H1 (cell line): Measurements from ENCODE around the gene CUEDC1. TPM values are rescaled to one million over a fixed set of nuclear protein-coding genes. Genes with fewer than 3 reads are reported as not detected.

ENCODE experiments used
- CTCF ChIA-PET: fragments of 300-600 bp; sonication (Branson Sonifier 250); formaldehyde crosslinking; loops from one replicate; lab custom pipeline; 2021; ENCODE audit not compliant: partially characterized antibody; lab: Charles Lee
- POLR2A ChIA-PET: fragments of 300-600 bp; sonication (Branson Sonifier 250); formaldehyde crosslinking; loops from one replicate; lab custom pipeline; 2021; ENCODE audit warnings: inconsistent platforms; ENCODE audit not compliant: partially characterized antibody; lab: Charles Lee
- DNase-seq, 2 experiments: peaks; one replicate each; pipeline versions ENCODE4 v3.0.0 to v3.0.0-alpha.2; 2010 to 2022; ENCODE audit warnings: low spot score in 2 of 2, low read depth in 1 of 2, mixed read lengths in 1 of 2
- FAIRE-seq: peaks from 2 replicates; lab custom pipeline; 2011; peaks lifted over from hg19 to GRCh38; lab: Jason Lieb, UNC
- H2AFZ ChIP-seq: 2 replicates; pipeline ENCODE4 v1.8.1; 2012; ENCODE audit warnings: low read length, inconsistent platforms
- H2AK5ac ChIP-seq: 2 replicates; pipeline ENCODE4 v1.6.1; 2013; ENCODE audit warnings: low read depth, low read length
- H2BK120ac ChIP-seq: replicated peaks from 2 replicates; pipeline ENCODE3; 2013; ENCODE audit warnings: low read depth, low read length, inconsistent platforms
- H2BK12ac ChIP-seq: 2 replicates; pipeline ENCODE4 v1.6.1; 2013; ENCODE audit warnings: low read depth, low read length
- H2BK15ac ChIP-seq: 2 replicates; pipeline ENCODE4 v1.6.1; 2013; ENCODE audit warnings: low read length
- H2BK20ac ChIP-seq: 2 replicates; pipeline ENCODE4 v1.6.1; 2013; ENCODE audit warnings: low read length
- H2BK5ac ChIP-seq: 2 replicates; pipeline ENCODE4 v1.6.1; 2013; ENCODE audit warnings: low read depth, low read length
- H3K14ac ChIP-seq: 2 replicates; pipeline ENCODE4 v1.6.1; 2013; ENCODE audit warnings: inconsistent platforms; ENCODE audit not compliant: insufficient read length
- H3K18ac ChIP-seq: 2 replicates; pipeline ENCODE4 v1.6.1; 2013; ENCODE audit warnings: low read length; ENCODE audit errors: extremely low read depth
- H3K23ac ChIP-seq: 2 replicates; pipeline ENCODE4 v1.6.1; 2013; ENCODE audit warnings: inconsistent platforms; ENCODE audit not compliant: insufficient read length
- H3K23me2 ChIP-seq: 2 replicates; pipeline ENCODE4 v1.6.1; 2013; ENCODE audit warnings: low read depth, low read length
- H3K27ac ChIP-seq: 2 replicates; pipeline ENCODE4 v1.6.1; 2011; ENCODE audit warnings: low read depth, low read length, inconsistent platforms
- H3K27me3 ChIP-seq, 4 experiments: replicated peaks in 1 of 4; 1 replicate in 1 of 4; 2 replicates in 3 of 4; pipeline versions ENCODE4 v1.6.1 to v1.8.1; 2011 to 2013; ENCODE audit warnings: low read length in 3 of 4, mild to moderate bottlenecking in 3 of 4, inconsistent platforms in 2 of 4, mixed read lengths in 2 of 4, moderate library complexity in 1 of 4; ENCODE audit not compliant: control insufficient read depth in 3 of 4, insufficient read depth in 3 of 4; ENCODE audit errors: extremely low read depth in 1 of 4
- H3K36me3 ChIP-seq, 4 experiments: 2 replicates each; pipeline versions ENCODE4 v1.6.1 to v1.8.1; 2011 to 2013; ENCODE audit warnings: mild to moderate bottlenecking in 4 of 4, low read length in 3 of 4, moderate library complexity in 2 of 4, control low read depth in 1 of 4, inconsistent platforms in 1 of 4; ENCODE audit not compliant: insufficient read depth in 4 of 4, control insufficient read depth in 2 of 4
- H3K4ac ChIP-seq: replicated peaks from 2 replicates; pipeline ENCODE3; 2013; ENCODE audit warnings: low read length, low read depth, mixed read lengths, inconsistent platforms; ENCODE audit not compliant: insufficient read length
- H3K4me1 ChIP-seq, 4 experiments: replicated peaks in 1 of 4; 1 replicate in 1 of 4; 2 replicates in 3 of 4; pipeline versions ENCODE4 v1.6.1 to v1.8.1; 2011 to 2013; ENCODE audit warnings: low read length in 3 of 4, inconsistent platforms in 2 of 4, mixed read lengths in 1 of 4; ENCODE audit not compliant: insufficient read depth in 4 of 4, control insufficient read depth in 3 of 4
- H3K4me2 ChIP-seq, 2 experiments: 2 replicates each; pipeline versions ENCODE4 v1.6.1 to v1.8.1; 2011 to 2013; ENCODE audit warnings: low read depth in 2 of 2, low read length in 2 of 2, control low read depth in 1 of 2, inconsistent platforms in 1 of 2, mild to moderate bottlenecking in 1 of 2; ENCODE audit not compliant: insufficient read depth in 1 of 2
- H3K4me3 ChIP-seq, 4 experiments: fragments of 200-600, 300-600 bp in 1 of 4; sonication (generic), shearing (Covaris generic), sonication (Bioruptor Twin) in 1 of 4; 2 replicates each; pipeline versions ENCODE4 v1.5.1 to v1.8.1; 2011 to 2016; ENCODE audit warnings: low read length in 4 of 4, low read depth in 3 of 4, control low read depth in 2 of 4, inconsistent platforms in 2 of 4, mild to moderate bottlenecking in 2 of 4, mixed read lengths in 1 of 4, moderate library complexity in 1 of 4; ENCODE audit not compliant: insufficient read depth in 2 of 4; ENCODE audit errors: extremely low read depth in 1 of 4
- H3K56ac ChIP-seq: replicated peaks from 2 replicates; pipeline ENCODE3; 2013; ENCODE audit warnings: low read depth, mild to moderate bottlenecking, mixed read lengths, low read length, inconsistent platforms; ENCODE audit not compliant: insufficient read length
- H3K79me1 ChIP-seq: 2 replicates; pipeline ENCODE4 v1.6.1; 2013; ENCODE audit warnings: low read depth, low read length, control low read depth
- H3K79me2 ChIP-seq, 2 experiments: 2 replicates each; pipeline versions ENCODE4 v1.6.1 to v1.8.1; 2012 to 2013; ENCODE audit warnings: low read length in 2 of 2, mild to moderate bottlenecking in 2 of 2, inconsistent platforms in 1 of 2; ENCODE audit not compliant: insufficient read depth in 2 of 2, control insufficient read depth in 1 of 2
- H3K9ac ChIP-seq, 4 experiments: replicated peaks in 1 of 4; 1 replicate in 1 of 4; 2 replicates in 3 of 4; pipeline versions ENCODE4 v1.6.1 to v1.8.1; 2011 to 2013; ENCODE audit warnings: low read depth in 3 of 4, low read length in 3 of 4, control low read depth in 2 of 4, mild to moderate bottlenecking in 2 of 4, moderate library complexity in 2 of 4, inconsistent platforms in 1 of 4; ENCODE audit errors: extremely low read depth in 1 of 4
- H3K9me3 ChIP-seq, 2 experiments: 2 replicates each; pipeline versions ENCODE4 v1.6.1 to v1.8.1; 2012 to 2013; ENCODE audit warnings: mild to moderate bottlenecking in 2 of 2, moderate library complexity in 2 of 2, control low read depth in 1 of 2, inconsistent platforms in 1 of 2, low read depth in 1 of 2, low read length in 1 of 2, mixed read lengths in 1 of 2; ENCODE audit not compliant: insufficient read depth in 2 of 2
- H4K20me1 ChIP-seq, 2 experiments: replicated peaks in 1 of 2; 2 replicates each; pipeline versions ENCODE3 to v1.8.1; 2011 to 2013; ENCODE audit warnings: inconsistent platforms in 2 of 2, low read length in 2 of 2, mild to moderate bottlenecking in 1 of 2; ENCODE audit not compliant: insufficient read depth in 2 of 2, control insufficient read depth in 1 of 2
- H4K5ac ChIP-seq: 2 replicates; pipeline ENCODE4 v1.6.1; 2013; ENCODE audit warnings: low read length, low read depth, mixed read lengths, inconsistent platforms; ENCODE audit not compliant: insufficient read length
- H4K8ac ChIP-seq: 2 replicates; pipeline ENCODE4 v1.8.0; 2013; ENCODE audit warnings: mild to moderate bottlenecking, moderate library complexity, low read length, inconsistent platforms; ENCODE audit not compliant: insufficient read depth; ENCODE audit errors: extremely low read depth
- H4K91ac ChIP-seq: replicated peaks from 2 replicates; pipeline ENCODE3; 2013; ENCODE audit warnings: low read length, mixed read lengths, inconsistent platforms; ENCODE audit not compliant: insufficient read length
- ASH2L ChIP-seq: fragments of 200-600, 300-600 bp; sonication (generic); IDR thresholded peaks from one replicate; pipeline ENCODE4 v1.7.1; 2017; ENCODE audit warnings: low read length
- CEBPB ChIP-seq: IDR thresholded peaks from 2 replicates; pipeline ENCODE4 v1.6.1; 2012; ENCODE audit warnings: low read depth, low read length
- SUZ12 ChIP-seq: fragments of 200-600 bp; sonication (generic); IDR thresholded peaks from 2 replicates; pipeline ENCODE4 v1.6.1; 2012; ENCODE audit warnings: mild to moderate bottlenecking, inconsistent platforms, low read length, moderate library complexity, mixed read lengths
- WGBS, 2 experiments: shearing (Covaris generic) in 1 of 2; methylation state at CpG; one replicate each; pipeline versions ENCODE4 v1.1.6 to v1.1.7; 2013 to 2015; ENCODE audit warnings: low lambda C conversion rate in 2 of 2, mixed read lengths in 2 of 2, inconsistent platforms in 1 of 2, low coverage in 1 of 2, missing lambda C conversion rate in 1 of 2; ENCODE audit not compliant: insufficient replicate concordance in 2 of 2, insufficient coverage in 1 of 2, insufficient read length in 1 of 2; ENCODE audit errors: extremely low coverage in 1 of 2, missing lambda C conversion rate in 1 of 2; 5-methylcytosine and 5-hydroxymethylcytosine counted together
- polyA plus RNA-seq, 7 experiments: library from polyadenylated mRNA; depleted of rRNA in 3 of 7; stranded (reverse) in 5 of 7; unstranded in 2 of 7; fragments of >200 nt in 5 of 7; fragments of 200-250 nt in 2 of 7; gene quantifications; 1 replicate in 5 of 7; 2 replicates in 1 of 7; 4 replicates in 1 of 7; pipeline versions ENCODE4 v1.2.1 to v1.2.3, GENCODE V29; 2011 to 2013; ENCODE audit warnings: missing spikeins in 2 of 7, mixed read lengths in 2 of 7
- total RNA-seq: library from RNA; stranded (reverse); fragmentation: NEBNext Ultra II Directional; extraction: Animal tissue kit (Norgen Biotek cat#: 25700); gene quantifications from 2 replicates; pipeline ENCODE4 v1.2.1, GENCODE V29; 2021

The CUEDC1 gene
- total and polyA plus RNA-seq, 2 of the 8 experiments (the other 6 are each of a cell fraction or from before 2014, with no cell fraction given): 4.0 to 10.7 TPM

DNA sequence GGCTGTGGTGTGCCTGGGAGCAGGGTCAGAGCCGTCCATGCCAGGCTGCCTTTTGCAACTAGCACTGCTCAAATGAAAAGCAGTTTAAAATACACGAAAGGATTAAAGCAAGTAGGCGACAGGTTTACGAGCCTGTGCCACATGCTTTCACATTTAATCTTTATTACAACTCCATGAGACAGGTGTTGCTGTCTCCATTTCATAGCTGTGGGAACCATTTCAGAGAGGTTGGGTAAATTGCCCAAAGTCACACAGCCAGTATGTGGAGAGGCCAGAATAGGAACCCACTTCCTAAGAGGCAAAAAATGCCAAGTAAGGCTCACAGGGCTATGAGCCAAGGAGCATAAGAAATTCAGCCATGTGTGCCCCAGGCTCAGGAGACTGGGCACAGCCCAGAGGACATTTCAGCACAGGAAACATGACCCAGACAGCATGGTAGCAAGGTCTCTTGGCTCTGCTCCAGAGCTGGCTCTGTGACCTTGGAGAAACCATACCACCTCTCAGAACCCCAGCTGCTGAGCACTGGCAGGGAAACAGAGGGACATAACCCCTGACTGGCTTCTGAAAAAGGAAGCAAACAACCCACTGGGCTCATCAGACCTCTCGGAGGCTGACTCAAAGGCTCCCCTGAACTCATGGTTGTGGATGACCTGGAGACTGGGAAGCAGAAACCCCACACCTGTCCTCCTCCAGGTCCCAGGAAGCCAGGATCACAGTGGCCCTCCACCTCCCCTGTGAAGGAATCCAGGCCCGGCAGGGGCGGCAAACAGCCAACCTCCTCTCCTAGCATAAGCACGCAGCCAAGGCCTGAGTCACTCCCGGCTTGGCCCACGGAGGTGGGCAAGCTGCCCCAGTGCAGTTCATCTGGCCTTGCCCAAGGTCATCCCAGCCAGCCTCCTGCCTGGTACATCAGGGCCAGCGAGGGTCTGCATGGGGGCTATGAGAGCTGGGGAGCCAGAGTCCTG lies 65.0 kb downstream of the CUEDC1 start:
- H3K9me3 ChIP-seq: no peaks in the 10 kb centered on the region
- H3K4me1 ChIP-seq: peaks cover 8 to 10% (median 9%) of the 10 kb centered on the region in 4 experiments
- H3K79me2 ChIP-seq: no peaks in the 10 kb centered on the region
- H2BK5ac ChIP-seq: peak overlapping the region; percentile 24; the same call in 1 of the 2 replicates
- H2BK12ac ChIP-seq: peak overlapping the region; percentile 50; the same call in 1 of the 2 replicates
- H3K36me3 ChIP-seq: no peaks in the 10 kb centered on the region
- no peaks in the 10 kb centered on the region for H3K23me2 ChIP-seq
- no peak overlapping the region for H3K27ac ChIP-seq
- no peaks in the 10 kb centered on the region for H4K20me1 ChIP-seq
- H3K9ac ChIP-seq: no peak overlapping the region
- H2BK120ac ChIP-seq: no peak overlapping the region
- no peak overlapping the region for H3K4me2 ChIP-seq
- no peak overlapping the region for H4K91ac ChIP-seq
- 0 out of 2 replicates have a peak overlapping the region, but pooled peaks have one; percentile 48 for H2BK20ac ChIP-seq
- POLR2A ChIA-PET: interaction anchor here (1.4 to 1.8 kb wide), 2 partner anchors 14 to 101 kb away, joined by 3 to 7 read pairs; no protein-coding TSS in a partner anchor
- peak overlapping the region; percentile 65; the same call in 1 of the 2 replicates for H2BK15ac ChIP-seq
- no peaks in the 10 kb centered on the region for H3K79me1 ChIP-seq
- CTCF ChIA-PET: interaction anchor here (0.6 to 9.0 kb wide), 12 partner anchors 9 to 220 kb away, joined by 3 to 205 read pairs (median 8); no protein-coding TSS in a partner anchor
- H2AK5ac ChIP-seq: no peak overlapping the region; the same call in 1 of the 2 replicates
- no peak overlapping the region for H3K14ac ChIP-seq
- no peak overlapping the region for H3K23ac ChIP-seq
- H3K27me3 ChIP-seq: no peaks in the 10 kb centered on the region
- TF ChIP-seq CEBPB (no peak), ASH2L (no peak), SUZ12 (no peak)
- TF ChIP-seq, all 59 proteins: peak for 0
- no peak overlapping the region for H4K5ac ChIP-seq
- no peak overlapping the region for H3K4me3 ChIP-seq
- FAIRE-seq (no peak), DNase-seq (no peak)
- H3K4ac ChIP-seq: no peak overlapping the region
- H3K18ac ChIP-seq: no peak overlapping the region; the same call in 1 of the 2 replicates
- H3K56ac ChIP-seq: no peak overlapping the region
- no peak overlapping the region for H2AFZ ChIP-seq
- 84% methylated on average over 11 of the region's 11 CpGs; no CpG with 5 or more reads in 1 of the 2 experiments for WGBS, 2 experiments
- H4K8ac ChIP-seq: no peak overlapping the region
